Measurements from ENCODE around the gene CUL3. TPM values are rescaled to one million over a fixed set of nuclear protein-coding genes. Genes with fewer than 3 reads are reported as not detected.

CUL3 gene
- total RNA-seq, 1 experiment from 2014 or later, result 86.2 TPM

DNA sequence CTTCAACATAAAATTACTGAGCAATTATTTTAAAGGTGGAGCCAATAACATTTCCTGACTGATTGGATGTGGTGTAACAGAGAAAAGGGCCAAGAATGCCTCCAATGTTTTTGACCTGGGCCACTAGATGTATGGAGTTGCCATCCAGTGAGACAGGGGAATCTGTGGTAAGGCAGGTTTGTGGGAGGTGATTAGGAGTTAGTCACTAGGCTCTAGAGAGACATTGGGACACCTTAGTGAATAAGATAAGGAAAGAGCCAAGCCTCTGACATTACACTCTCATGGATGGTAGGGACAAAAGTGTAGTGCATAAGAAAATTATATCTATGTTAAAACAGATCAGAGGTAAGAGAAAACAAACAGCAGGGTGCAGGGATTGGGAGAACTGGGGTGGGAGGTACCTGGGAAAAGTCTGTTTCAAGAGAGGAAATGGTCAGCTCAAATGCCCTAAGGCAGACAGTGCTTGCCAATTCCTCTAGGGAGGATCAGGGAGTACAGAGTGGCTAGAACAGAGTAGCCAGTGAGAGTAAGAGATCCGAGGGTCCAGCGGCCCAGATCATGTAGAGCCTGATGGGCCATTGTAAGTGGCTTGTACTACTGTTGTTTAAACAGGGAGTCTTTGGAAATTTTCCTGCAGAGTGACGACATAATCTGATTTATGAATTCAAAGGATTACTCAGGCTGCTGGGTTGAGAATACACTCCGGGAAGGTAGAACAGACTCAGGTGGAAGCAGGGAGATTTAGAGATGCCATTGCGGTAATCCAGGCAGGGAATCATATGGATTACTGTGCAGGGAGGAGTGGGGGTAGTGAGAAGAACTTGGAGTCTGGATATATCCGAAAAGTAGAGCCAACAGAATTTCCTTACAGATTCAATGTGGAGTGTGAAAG, 45.7 kb upstream of the CUL3 start (continued):
- TF ChIP-seq, protein P1, sequence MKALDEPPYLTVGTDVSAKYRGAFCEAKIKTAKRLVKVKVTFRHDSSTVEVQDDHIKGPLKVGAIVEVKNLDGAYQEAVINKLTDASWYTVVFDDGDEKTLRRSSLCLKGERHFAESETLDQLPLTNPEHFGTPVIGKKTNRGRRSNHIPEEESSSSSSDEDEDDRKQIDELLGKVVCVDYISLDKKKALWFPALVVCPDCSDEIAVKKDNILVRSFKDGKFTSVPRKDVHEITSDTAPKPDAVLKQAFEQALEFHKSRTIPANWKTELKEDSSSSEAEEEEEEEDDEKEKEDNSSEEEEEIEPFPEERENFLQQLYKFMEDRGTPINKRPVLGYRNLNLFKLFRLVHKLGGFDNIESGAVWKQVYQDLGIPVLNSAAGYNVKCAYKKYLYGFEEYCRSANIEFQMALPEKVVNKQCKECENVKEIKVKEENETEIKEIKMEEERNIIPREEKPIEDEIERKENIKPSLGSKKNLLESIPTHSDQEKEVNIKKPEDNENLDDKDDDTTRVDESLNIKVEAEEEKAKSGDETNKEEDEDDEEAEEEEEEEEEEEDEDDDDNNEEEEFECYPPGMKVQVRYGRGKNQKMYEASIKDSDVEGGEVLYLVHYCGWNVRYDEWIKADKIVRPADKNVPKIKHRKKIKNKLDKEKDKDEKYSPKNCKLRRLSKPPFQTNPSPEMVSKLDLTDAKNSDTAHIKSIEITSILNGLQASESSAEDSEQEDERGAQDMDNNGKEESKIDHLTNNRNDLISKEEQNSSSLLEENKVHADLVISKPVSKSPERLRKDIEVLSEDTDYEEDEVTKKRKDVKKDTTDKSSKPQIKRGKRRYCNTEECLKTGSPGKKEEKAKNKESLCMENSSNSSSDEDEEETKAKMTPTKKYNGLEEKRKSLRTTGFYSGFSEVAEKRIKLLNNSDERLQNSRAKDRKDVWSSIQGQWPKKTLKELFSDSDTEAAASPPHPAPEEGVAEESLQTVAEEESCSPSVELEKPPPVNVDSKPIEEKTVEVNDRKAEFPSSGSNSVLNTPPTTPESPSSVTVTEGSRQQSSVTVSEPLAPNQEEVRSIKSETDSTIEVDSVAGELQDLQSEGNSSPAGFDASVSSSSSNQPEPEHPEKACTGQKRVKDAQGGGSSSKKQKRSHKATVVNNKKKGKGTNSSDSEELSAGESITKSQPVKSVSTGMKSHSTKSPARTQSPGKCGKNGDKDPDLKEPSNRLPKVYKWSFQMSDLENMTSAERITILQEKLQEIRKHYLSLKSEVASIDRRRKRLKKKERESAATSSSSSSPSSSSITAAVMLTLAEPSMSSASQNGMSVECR (CRISPR knock-in tag; IDR thresholded peaks at IDR 0.05; ENCODE audit: borderline replicate concordance), result no peak
- no peak for TF ChIP-seq ETV6 (CRISPR knock-in tag; IDR thresholded peaks at IDR 0.05)
- TF ChIP-seq ZNF317 (CRISPR knock-in tag; IDR thresholded peaks at IDR 0.05; ENCODE audit: borderline replicate concordance, low read depth), result no peak
- TF ChIP-seq FOXP1 (CRISPR knock-in tag; IDR thresholded peaks at IDR 0.05; ENCODE audit: borderline replicate concordance), result no peak

DNA sequence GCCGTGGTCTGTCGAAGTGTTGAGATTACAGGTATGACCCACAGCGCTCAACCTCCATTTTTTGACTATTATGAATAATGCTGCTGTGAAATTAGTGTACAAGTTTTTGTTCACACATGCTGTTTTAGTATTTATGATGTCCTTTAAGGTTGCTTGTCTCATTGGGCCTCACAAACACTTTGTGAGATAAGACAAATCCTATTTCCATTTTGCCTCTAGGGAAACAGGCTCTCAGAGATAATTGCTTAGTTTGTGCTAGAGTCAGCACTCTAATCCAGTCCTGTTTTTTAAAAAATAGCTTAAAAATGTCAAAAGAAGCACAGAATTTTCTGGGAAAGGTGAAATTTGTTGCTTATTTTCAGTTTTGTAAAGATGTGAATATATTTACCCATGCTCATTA, 43.3 kb upstream of the CUL3 start:
- H3K27me3 Mint-ChIP-seq (ENCODE audit: low read depth), result no peaks in the 10 kb centered on the region
- no peak overlapping the region for H3K27ac Mint-ChIP-seq
- ChIA-PET CTCF (no interaction called here), POLR2A (no interaction called here)
- TF ChIP-seq PRRX2 (CRISPR knock-in tag; IDR thresholded peaks at IDR 0.05) (no peak), OVOL2 (CRISPR knock-in tag; IDR thresholded peaks at IDR 0.05; ENCODE audit: borderline replicate concordance) (no peak), ATF3 (CRISPR knock-in tag; conservative IDR thresholded peaks at IDR 0.05) (no peak), GABPB1 (CRISPR knock-in tag; IDR thresholded peaks at IDR 0.05) (no peak), TEAD4 (CRISPR knock-in tag; IDR thresholded peaks at IDR 0.05) (no peak), ZNF281 (CRISPR knock-in tag; IDR thresholded peaks at IDR 0.05) (no peak), FOXP1 (CRISPR knock-in tag; IDR thresholded peaks at IDR 0.05; ENCODE audit: borderline replicate concordance) (no peak), SMAD3 (CRISPR knock-in tag; IDR thresholded peaks at IDR 0.05; ENCODE audit: borderline replicate concordance) (no peak), RORB (CRISPR knock-in tag; IDR thresholded peaks at IDR 0.05) (no peak), ETV6 (CRISPR knock-in tag; IDR thresholded peaks at IDR 0.05) (no peak)
- TF ChIP-seq, protein P2, sequence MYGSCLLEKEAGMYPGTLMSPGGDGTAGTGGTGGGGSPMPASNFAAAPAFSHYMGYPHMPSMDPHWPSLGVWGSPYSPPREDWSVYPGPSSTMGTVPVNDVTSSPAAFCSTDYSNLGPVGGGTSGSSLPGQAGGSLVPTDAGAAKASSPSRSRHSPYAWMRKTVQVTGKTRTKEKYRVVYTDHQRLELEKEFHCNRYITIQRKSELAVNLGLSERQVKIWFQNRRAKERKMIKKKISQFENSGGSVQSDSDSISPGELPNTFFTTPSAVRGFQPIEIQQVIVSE (CRISPR knock-in tag; IDR thresholded peaks at IDR 0.05; ENCODE audit: borderline replicate concordance), result no peak
- no peaks in the 10 kb centered on the region for H3K4me1 Mint-ChIP-seq
- ATAC-seq, result no peak
- no peak overlapping the region for H3K4me3 Mint-ChIP-seq
- no peaks in the 10 kb centered on the region for H3K9me3 Mint-ChIP-seq
- DNase-seq (ENCODE audit: low spot score), result no peak
- no peaks in the 10 kb centered on the region for H3K36me3 Mint-ChIP-seq

GRCh38 chr2:224626735-224627134, 41.6 kb upstream of the CUL3 start:
- CTCF ChIA-PET, result no interaction called here

More at GRCh38 chr2:224626735-224627134, 41.6 kb upstream of the CUL3 start:
- ATAC-seq (no peak), DNase-seq (ENCODE audit: low spot score) (no peak)
- POLR2A ChIA-PET, result no interaction called here
- no peaks in the 10 kb centered on the region for H3K27me3 Mint-ChIP-seq (ENCODE audit: low read depth)
- H3K9me3 Mint-ChIP-seq, result no peaks in the 10 kb centered on the region
- H3K4me3 Mint-ChIP-seq, result no peak overlapping the region
- H3K36me3 Mint-ChIP-seq, result no peaks in the 10 kb centered on the region
- TF ChIP-seq, protein P3, sequence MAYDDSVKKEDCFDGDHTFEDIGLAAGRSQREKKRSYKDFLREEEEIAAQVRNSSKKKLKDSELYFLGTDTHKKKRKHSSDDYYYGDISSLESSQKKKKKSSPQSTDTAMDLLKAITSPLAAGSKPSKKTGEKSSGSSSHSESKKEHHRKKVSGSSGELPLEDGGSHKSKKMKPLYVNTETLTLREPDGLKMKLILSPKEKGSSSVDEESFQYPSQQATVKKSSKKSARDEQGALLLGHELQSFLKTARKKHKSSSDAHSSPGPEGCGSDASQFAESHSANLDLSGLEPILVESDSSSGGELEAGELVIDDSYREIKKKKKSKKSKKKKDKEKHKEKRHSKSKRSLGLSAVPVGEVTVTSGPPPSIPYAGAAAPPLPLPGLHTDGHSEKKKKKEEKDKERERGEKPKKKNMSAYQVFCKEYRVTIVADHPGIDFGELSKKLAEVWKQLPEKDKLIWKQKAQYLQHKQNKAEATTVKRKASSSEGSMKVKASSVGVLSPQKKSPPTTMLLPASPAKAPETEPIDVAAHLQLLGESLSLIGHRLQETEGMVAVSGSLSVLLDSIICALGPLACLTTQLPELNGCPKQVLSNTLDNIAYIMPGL (CRISPR knock-in tag; IDR thresholded peaks at IDR 0.05), result no peak
- TF ChIP-seq ZBTB21 (CRISPR knock-in tag; IDR thresholded peaks at IDR 0.05; ENCODE audit: borderline replicate concordance), result no peak
- no peak overlapping the region for H3K27ac Mint-ChIP-seq
- no peaks in the 10 kb centered on the region for H3K4me1 Mint-ChIP-seq

Data from WTC11 (cell line).